Activated CD4-positive, alpha-beta T cell treated with anti-CD3 and anti-CD28 coated beads, Interleukin-2, amount 10 ng/mL, durations not matched to agents 24 days and 14 days (primary cell): ENCODE data around the gene CSNK1E. TPM values are rescaled to one million over a fixed set of nuclear protein-coding genes. Genes with fewer than 3 reads are reported as not detected.
A peak's percentile ranks its signal among the peaks of the same experiment; 100 is the strongest.

Source experiments
- DNase-seq: peaks from one replicate; pipeline ENCODE4 v3.0.0; 2022
- H3K27ac Mint-ChIP-seq: one replicate; pipeline ENCODE4 v1.8.0; 2022; ENCODE audit warnings: mild to moderate bottlenecking, mixed read lengths
- H3K27me3 Mint-ChIP-seq: one replicate; pipeline ENCODE4 v1.8.0; 2022; ENCODE audit warnings: mixed read lengths
- H3K36me3 Mint-ChIP-seq: one replicate; pipeline ENCODE4 v1.8.0; 2022; ENCODE audit warnings: low read depth, mild to moderate bottlenecking, mixed read lengths
- H3K4me1 Mint-ChIP-seq: one replicate; pipeline ENCODE4 v1.8.0; 2021; ENCODE audit warnings: mixed read lengths
- H3K4me3 Mint-ChIP-seq: one replicate; pipeline ENCODE4 v1.8.0; 2022; ENCODE audit warnings: mild to moderate bottlenecking, moderate library complexity, mixed read lengths
- H3K9me3 Mint-ChIP-seq: one replicate; pipeline ENCODE4 v1.8.0; 2021; ENCODE audit warnings: mixed read lengths
- intact Hi-C: fragments of 100-400 bp; cut with micrococcal nuclease; formaldehyde crosslinking; loops from one replicate; pipeline ENCODE4 v1.15.1; 2023
- total RNA-seq: library from RNA; stranded (reverse); gene quantifications from 2 replicates; pipeline ENCODE4 v1.2.3, GENCODE V29; 2022

The CSNK1E gene
- total RNA-seq, 1 donor from 2014 or later = 157 TPM

DNA sequence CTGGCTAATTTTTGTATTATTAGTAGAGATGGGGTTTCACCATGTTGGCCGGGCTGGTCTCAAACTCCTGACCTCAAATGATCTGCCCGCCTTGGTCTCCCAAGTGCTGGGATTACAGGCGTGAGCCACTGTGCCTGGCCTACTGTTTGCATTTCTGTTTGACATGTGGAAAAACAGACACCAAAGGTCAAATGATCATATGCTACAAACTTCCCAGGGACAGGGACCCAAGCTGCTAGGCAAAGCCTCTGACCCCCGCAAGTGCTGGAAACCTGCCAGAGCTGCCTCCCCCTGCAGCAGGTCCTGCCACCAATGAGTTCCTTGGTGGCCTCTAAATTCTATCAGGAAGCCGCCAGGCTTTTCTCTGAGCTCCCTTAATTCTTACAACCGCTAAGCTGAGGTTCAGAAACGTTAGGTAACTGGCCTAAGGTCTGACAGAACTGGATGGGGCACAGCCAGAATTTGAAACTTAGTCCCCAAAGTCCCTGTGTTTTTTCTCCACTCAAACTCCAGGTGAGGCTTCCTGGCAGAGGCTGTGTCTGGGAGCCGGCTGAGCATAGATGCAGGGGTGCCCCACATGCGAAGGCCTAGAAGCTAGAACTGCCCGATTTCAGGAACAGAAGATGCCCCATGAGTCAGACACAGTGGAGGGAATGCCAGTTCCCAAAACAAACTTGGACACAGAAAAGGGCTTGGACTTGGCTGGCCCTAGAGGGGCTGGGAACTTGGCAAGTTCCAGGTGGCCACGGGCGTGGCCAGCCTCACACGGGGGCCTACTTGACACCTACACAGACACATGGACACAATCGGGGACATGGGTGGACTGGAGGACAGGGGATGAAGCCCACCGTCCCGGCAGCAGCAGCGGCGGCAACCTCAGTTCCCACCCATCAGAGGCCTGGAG is 7.4 kb downstream of the CSNK1E start:
- H3K4me1 Mint-ChIP-seq = peaks cover 54% of the 10 kb centered on the region
- intact Hi-C loops = loop anchor here (10.0 kb wide), 1 partner anchor 265 kb away; the partner anchor contains the start of gene DMC1
- H3K27ac Mint-ChIP-seq = no peak overlapping the region
- peaks cover 32% of the 10 kb centered on the region for H3K36me3 Mint-ChIP-seq
- no peak overlapping the region for H3K4me3 Mint-ChIP-seq
- H3K9me3 Mint-ChIP-seq = no peaks in the 10 kb centered on the region
- no peak for DNase-seq
- no peaks in the 10 kb centered on the region for H3K27me3 Mint-ChIP-seq

- Mint-ChIP-seq H3K36me3 (peaks cover 35% of the 10 kb centered on the region), H3K4me3 (no peak overlapping the region), H3K9me3 (no peaks in the 10 kb centered on the region), H3K27me3 (no peaks in the 10 kb centered on the region), H3K27ac (no peak overlapping the region), H3K4me1 (peaks cover 45% of the 10 kb centered on the region)
- intact Hi-C loops = no loop called here
- DNase-seq = no peak
These were observed 8.3 kb downstream of the CSNK1E start for GRCh38 chr22:38308791-38309498.

DNA sequence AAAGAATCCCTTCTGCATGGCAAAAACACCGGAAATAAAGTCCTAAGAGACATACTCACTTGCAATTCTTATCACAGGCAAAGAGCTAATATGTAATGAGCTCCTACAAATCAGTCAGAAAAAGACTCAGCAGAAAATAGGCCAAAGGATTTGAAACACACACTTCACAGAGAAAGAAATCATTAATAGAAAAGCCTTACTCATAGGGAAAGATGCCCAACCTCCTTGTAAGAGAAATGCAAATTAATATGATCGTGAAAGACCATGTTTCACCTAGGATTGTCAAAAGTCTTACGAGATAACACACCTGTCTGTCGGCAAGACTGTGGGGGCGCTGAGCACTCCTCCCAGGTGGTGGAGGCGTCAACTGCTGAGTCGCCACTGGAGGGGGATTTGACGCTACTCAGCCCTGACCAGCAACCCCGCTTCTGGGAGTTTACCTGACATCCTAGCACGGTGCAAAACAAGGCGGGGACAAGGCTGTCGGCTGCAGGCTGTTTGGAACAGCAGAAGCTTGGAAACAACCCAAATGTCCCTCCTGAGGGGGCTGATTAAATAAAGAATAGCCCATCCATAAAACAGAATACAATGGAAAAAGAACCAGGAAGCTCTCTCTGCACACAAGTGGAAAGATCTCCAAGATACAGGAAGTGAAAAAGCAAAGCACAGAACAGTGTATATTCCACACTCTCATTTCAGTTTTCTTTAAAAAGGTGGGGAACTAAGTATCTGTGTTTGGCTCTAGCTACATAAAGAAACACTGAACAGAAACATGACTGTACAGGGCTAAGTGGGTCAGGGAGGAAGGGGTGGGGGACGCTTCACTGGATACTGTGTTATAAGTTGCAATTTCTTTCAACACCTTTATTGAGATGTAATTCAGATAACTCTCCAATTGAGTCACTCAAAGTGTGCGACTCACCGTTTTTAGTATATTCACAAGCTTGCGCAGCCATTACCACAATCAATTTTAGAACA is 11.5 kb downstream of the CSNK1E start:
- peak; percentile 64 for DNase-seq
- Mint-ChIP-seq H3K4me1 (peaks cover 18% of the 10 kb centered on the region), H3K4me3 (peak overlapping the region; percentile 44), H3K27ac (peak overlapping the region; percentile 73), H3K36me3 (peaks cover 31% of the 10 kb centered on the region), H3K27me3 (no peaks in the 10 kb centered on the region), H3K9me3 (no peaks in the 10 kb centered on the region)
- intact Hi-C loops = no loop called here

- intact Hi-C loops = no loop called here
- H3K36me3 Mint-ChIP-seq = peaks cover 35% of the 10 kb centered on the region
- H3K4me3 Mint-ChIP-seq = no peak overlapping the region
- no peaks in the 10 kb centered on the region for H3K9me3 Mint-ChIP-seq
- no peaks in the 10 kb centered on the region for H3K27me3 Mint-ChIP-seq
- H3K27ac Mint-ChIP-seq = no peak overlapping the region
- DNase-seq = no peak
- H3K4me1 Mint-ChIP-seq = peaks cover 15% of the 10 kb centered on the region
These were observed 12.7 kb downstream of the CSNK1E start for GRCh38 chr22:38304526-38304925.

DNA sequence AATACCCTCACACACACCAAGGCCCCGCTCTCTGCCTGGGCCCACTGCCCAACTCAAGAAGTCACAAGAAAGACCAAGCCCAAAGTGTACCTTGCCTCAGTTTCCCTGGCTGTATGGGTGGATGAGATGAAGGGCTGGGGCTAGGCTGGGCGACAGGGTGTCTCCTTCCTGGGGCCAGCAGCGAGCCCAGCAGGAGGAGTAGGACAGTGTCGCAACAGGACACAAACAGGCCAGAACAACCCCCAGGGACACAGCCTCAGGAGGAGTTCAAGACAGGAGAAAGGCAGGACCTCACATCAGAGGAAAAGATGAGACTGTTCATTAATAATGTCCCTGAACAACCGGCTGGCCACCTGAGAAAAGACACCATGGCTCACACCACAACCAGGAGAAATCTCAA is 13.3 kb downstream of the CSNK1E start:
- Mint-ChIP-seq H3K4me1 (peaks cover 15% of the 10 kb centered on the region), H3K36me3 (peaks cover 35% of the 10 kb centered on the region), H3K27me3 (no peaks in the 10 kb centered on the region), H3K27ac (no peak overlapping the region), H3K9me3 (no peaks in the 10 kb centered on the region), H3K4me3 (no peak overlapping the region)
- intact Hi-C loops = no loop called here
- no peak for DNase-seq

DNA sequence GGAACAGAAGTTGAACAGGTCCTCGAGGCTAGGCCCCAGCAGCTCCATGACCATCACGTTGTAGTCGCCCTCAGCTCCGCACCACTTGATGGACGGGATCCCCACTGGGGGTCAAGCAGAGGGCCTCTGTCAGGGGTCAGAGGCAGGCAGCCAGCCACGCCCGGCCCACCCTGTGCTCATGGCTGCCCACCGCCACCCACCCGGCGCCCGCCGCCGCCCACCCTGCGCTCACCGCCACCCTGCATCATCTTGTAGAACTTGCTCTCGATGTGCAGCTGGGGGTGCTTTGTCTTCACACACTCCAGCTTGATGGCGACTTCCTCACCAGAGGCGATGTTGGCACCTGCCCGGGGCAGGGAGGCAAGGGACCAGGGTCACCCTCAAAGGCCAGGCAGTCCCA is 14.3 kb downstream of the CSNK1E start:
- no peak overlapping the region for H3K27ac Mint-ChIP-seq
- H3K27me3 Mint-ChIP-seq = no peaks in the 10 kb centered on the region
- no peak for DNase-seq
- no peak overlapping the region for H3K4me3 Mint-ChIP-seq
- H3K9me3 Mint-ChIP-seq = no peaks in the 10 kb centered on the region
- intact Hi-C loops = no loop called here
- H3K36me3 Mint-ChIP-seq = peaks cover 39% of the 10 kb centered on the region
- H3K4me1 Mint-ChIP-seq = peaks cover 15% of the 10 kb centered on the region

DNA sequence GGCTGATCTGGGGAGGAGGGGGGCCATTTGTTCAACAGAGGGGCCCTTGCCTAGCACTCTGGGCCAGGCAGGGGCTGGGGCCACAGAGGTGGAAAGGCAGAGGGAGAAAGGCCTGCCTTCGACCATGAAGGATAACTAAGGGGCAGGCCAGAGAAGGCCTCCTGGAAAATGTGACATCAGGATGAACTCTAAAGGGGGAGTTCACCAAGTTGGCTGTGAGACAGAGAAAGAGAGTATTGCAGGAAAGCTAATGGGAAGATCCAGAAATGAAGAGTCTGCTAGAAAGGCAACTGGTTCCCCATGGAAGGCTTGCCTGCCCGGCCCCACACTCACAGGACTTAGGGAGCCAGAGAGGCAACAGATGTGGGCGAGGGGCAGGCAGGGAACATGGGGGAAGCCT is 16.3 kb downstream of the CSNK1E start:
- H3K4me1 Mint-ChIP-seq = peaks cover 7% of the 10 kb centered on the region
- no peaks in the 10 kb centered on the region for H3K27me3 Mint-ChIP-seq
- intact Hi-C loops = no loop called here
- no peaks in the 10 kb centered on the region for H3K9me3 Mint-ChIP-seq
- H3K36me3 Mint-ChIP-seq = peaks cover 44% of the 10 kb centered on the region
- H3K27ac Mint-ChIP-seq = no peak overlapping the region
- no peak overlapping the region for H3K4me3 Mint-ChIP-seq
- DNase-seq = no peak

DNA sequence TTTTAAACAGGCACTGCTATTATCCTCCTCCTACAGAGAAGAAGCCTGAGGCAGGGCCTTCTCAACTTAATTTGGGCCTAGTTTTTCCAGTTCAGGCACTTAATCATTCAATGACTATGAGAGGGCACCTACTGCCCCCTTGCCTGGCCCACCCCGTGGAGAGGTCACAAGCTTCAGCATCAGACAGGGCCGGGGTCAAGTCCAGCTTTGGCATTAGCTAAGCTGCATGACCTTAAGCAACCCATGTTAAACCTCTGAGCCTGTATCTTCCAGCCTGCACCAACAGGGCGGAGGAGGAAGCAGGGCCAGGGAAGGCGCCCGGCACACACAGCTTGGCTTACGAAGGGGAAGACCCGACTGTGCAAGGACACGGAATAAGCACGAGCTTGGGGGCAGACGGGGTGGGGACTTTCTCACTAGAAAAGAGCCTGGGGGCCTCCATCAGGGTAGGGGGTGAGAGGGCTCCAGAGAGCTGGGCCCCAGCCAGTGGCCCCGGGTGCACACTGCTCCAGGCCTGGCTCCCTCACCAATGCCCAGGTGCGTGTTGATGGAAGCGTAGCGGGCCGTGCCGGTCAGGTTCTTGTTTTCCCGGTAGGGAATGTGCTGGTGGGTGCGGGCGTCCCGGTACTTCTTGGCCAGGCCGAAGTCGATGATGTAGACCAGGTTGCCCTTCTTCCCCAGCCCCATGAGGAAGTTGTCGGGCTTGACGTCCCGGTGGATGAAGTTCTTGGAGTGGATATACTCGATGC is 16.9 kb downstream of the CSNK1E start:
- H3K9me3 Mint-ChIP-seq = no peaks in the 10 kb centered on the region
- H3K4me3 Mint-ChIP-seq = no peak overlapping the region
- intact Hi-C loops = no loop called here
- peaks cover 2% of the 10 kb centered on the region for H3K4me1 Mint-ChIP-seq
- H3K27me3 Mint-ChIP-seq = no peaks in the 10 kb centered on the region
- DNase-seq = no peak
- H3K36me3 Mint-ChIP-seq = peaks cover 42% of the 10 kb centered on the region
- no peak overlapping the region for H3K27ac Mint-ChIP-seq

DNA sequence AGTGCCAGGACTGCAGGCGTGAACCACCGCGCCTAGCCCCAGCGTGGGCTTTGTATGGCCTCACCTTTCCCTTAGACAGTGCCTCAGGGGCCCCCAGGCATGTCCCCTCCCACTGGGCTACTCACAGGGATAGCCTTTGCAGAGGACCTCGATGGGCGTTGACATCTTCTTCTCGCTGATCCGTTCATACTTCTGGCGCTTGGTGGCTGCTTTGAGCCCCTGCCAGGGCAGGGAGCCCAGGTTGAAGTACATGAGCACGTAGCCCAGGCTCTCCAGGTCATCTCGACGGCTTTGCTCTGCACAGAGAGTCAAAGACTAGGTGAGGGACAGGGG is 17.5 kb downstream of the CSNK1E start:
- Mint-ChIP-seq H3K4me3 (no peak overlapping the region), H3K36me3 (peaks cover 40% of the 10 kb centered on the region), H3K27ac (no peak overlapping the region), H3K27me3 (no peaks in the 10 kb centered on the region), H3K4me1 (no peaks in the 10 kb centered on the region), H3K9me3 (no peaks in the 10 kb centered on the region)
- no peak for DNase-seq
- intact Hi-C loops = no loop called here

DNA sequence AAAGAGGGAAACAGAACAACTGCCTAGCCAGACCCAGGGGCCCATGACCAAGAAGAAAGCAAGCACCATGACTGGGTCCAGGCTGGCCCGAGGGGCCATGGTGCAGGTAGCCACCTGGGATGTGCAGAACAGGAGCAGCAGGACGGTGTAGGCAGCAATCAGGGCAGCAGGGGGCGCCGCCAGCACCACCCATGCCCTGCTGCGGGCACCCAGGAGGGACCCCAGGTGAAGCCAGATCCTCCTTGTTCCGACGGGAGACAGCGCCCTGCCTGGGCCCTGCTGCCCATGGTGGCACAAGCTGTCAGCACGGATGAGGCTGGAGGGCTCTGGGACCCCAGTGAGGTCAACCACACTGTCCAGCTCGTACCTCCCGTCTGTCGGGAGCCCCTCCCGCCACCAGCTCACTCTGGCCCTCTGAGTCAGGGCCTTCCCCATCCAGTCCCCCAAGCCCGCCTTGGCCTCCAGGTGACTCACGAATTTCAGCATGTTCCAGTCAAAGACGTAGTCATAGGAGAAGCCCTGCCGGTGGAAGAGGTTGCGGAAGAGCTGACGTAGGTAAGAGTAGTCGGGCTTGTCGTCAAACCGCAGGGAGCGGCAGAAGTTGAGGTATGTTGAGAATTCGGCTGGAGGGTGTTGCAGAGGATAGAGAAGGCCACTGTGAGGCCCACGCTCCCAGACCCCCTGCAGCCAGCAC is 18.8 kb downstream of the CSNK1E start:
- peak; percentile 79 for DNase-seq
- H3K27me3 Mint-ChIP-seq = no peaks in the 10 kb centered on the region
- no peak overlapping the region for H3K4me3 Mint-ChIP-seq
- peaks cover 40% of the 10 kb centered on the region for H3K36me3 Mint-ChIP-seq
- no peaks in the 10 kb centered on the region for H3K4me1 Mint-ChIP-seq
- intact Hi-C loops = no loop called here
- H3K9me3 Mint-ChIP-seq = no peaks in the 10 kb centered on the region
- peak overlapping the region; percentile 36 for H3K27ac Mint-ChIP-seq

DNA sequence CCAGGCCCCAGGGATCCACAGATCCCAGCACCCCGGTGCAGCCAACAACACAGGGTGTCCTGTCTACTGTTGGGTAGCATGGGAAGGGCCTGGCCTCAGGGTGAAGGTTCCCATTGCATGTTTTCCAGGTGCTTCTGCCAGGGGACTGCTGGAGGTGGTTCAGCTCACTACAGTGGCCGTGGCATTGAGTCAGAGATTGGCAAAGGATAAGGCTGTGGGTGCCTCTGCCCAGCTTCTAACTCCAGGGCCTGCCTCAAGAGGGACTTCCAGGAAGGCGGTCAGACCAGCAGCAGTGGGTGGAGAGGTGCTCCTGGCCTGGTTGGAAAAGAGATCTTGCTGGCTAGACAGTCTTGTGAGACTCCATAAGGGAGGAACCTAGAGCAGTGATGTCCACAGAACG is 20.9 kb downstream of the CSNK1E start:
- Mint-ChIP-seq H3K27ac (no peak overlapping the region), H3K4me1 (no peaks in the 10 kb centered on the region), H3K36me3 (peaks cover 36% of the 10 kb centered on the region), H3K27me3 (no peaks in the 10 kb centered on the region), H3K9me3 (no peaks in the 10 kb centered on the region), H3K4me3 (no peak overlapping the region)
- DNase-seq = no peak
- intact Hi-C loops = no loop called here

- no peaks in the 10 kb centered on the region for H3K9me3 Mint-ChIP-seq
- no peak overlapping the region for H3K27ac Mint-ChIP-seq
- no peaks in the 10 kb centered on the region for H3K4me1 Mint-ChIP-seq
- peaks cover 38% of the 10 kb centered on the region for H3K36me3 Mint-ChIP-seq
- intact Hi-C loops = no loop called here
- H3K27me3 Mint-ChIP-seq = no peaks in the 10 kb centered on the region
- no peak for DNase-seq
- H3K4me3 Mint-ChIP-seq = no peak overlapping the region
These were observed 21.4 kb downstream of the CSNK1E start for GRCh38 chr22:38295863-38296262.

- intact Hi-C loops = no loop called here
- Mint-ChIP-seq H3K27me3 (no peaks in the 10 kb centered on the region), H3K9me3 (no peaks in the 10 kb centered on the region), H3K27ac (no peak overlapping the region), H3K4me3 (no peak overlapping the region), H3K4me1 (no peaks in the 10 kb centered on the region), H3K36me3 (peaks cover 37% of the 10 kb centered on the region)
- DNase-seq = no peak
These were observed 21.9 kb downstream of the CSNK1E start for GRCh38 chr22:38295339-38295738.
